ENCODE results near the gene AKT2. TPM values are rescaled to one million over a fixed set of nuclear protein-coding genes. Genes with fewer than 3 reads are reported as not detected.

Gene AKT2
- total RNA-seq, 1 experiment from 2014 or later: 2,376 TPM

DNA sequence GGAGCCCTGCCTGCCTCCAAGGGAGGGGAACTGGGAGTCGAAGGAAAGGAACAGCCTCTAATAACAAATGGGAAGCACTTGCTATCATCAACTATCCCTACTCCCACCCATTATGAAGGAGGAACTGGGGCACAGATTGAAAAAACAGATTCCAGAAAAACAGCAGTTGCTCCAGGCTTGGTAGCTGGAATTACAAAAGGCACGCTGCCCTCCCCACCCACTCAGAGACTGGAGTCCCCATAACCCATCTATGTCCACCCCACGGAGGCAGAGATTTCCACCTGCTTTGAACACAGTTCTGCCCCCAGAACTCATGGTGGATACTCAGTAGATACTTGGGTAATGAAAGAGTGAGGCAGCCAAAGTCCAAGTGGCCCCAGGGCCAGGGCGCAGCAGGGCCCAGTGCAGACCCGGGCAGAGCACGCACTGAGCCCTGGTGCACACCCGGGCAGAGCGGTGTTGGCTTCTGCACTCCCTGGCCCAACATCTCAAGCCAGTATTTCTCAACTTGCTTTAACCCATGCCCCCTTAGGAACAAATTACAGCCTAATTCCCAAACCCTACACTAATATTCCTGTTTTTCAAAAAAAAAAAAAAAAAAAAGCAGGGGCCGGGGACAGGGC lies 39.5 kb downstream of the AKT2 start:
- ATAC-seq: no peak
- Histone ChIP-seq H3K36me3 (ENCODE audit: control insufficient read depth, insufficient read depth, low read length) (peaks cover 18% of the 10 kb centered on the region), H3K4me3 (ENCODE audit: low read depth in 2 of 2, low read length in 2 of 2) (no peak overlapping the region), H3K27ac (ENCODE audit: low read length) (no peak overlapping the region), H3K27me3 (ENCODE audit: control insufficient read depth, insufficient read depth, low read length) (no peaks in the 10 kb centered on the region), H3K4me1 (ENCODE audit: control insufficient read depth, insufficient read depth, low read length) (no peaks in the 10 kb centered on the region), H3K9me3 (ENCODE audit: control insufficient read depth, insufficient read depth, low read depth, low read length) (no peaks in the 10 kb centered on the region)
- ChIA-PET POLR2A (interaction anchor here (0.7 to 0.8 kb wide), 2 partner anchors 14 to 67 kb away, joined by 3 read pairs; no protein-coding TSS in a partner anchor), CTCF (interaction anchor here (0.6 to 2.3 kb wide), 4 partner anchors 9 to 82 kb away, joined by 3 to 11 read pairs (median 4); partner anchors contain the start of gene TTC9B)
- DNase-seq (ENCODE audit: low read depth, low spot score): no peak
- in situ Hi-C loops (cut with HindIII; ENCODE audit: low pct_unique_long_range_greater_than_20kb, low sequenced_read_pairs) (no loop called here), intact Hi-C loops (cut with micrococcal nuclease; ENCODE audit: unreplicated experiment) (no loop called here)
- no TSS peak for BruUV-seq (replicated peaks)
- no peak for TF ChIP-seq POLR2AphosphoS5 (IDR thresholded peaks at IDR 0.05; ENCODE audit: low read depth, low read length)
- TF ChIP-seq, protein P1, sequence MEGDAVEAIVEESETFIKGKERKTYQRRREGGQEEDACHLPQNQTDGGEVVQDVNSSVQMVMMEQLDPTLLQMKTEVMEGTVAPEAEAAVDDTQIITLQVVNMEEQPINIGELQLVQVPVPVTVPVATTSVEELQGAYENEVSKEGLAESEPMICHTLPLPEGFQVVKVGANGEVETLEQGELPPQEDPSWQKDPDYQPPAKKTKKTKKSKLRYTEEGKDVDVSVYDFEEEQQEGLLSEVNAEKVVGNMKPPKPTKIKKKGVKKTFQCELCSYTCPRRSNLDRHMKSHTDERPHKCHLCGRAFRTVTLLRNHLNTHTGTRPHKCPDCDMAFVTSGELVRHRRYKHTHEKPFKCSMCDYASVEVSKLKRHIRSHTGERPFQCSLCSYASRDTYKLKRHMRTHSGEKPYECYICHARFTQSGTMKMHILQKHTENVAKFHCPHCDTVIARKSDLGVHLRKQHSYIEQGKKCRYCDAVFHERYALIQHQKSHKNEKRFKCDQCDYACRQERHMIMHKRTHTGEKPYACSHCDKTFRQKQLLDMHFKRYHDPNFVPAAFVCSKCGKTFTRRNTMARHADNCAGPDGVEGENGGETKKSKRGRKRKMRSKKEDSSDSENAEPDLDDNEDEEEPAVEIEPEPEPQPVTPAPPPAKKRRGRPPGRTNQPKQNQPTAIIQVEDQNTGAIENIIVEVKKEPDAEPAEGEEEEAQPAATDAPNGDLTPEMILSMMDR (IDR thresholded peaks at IDR 0.05): no peak
- TF ChIP-seq, protein P2, sequence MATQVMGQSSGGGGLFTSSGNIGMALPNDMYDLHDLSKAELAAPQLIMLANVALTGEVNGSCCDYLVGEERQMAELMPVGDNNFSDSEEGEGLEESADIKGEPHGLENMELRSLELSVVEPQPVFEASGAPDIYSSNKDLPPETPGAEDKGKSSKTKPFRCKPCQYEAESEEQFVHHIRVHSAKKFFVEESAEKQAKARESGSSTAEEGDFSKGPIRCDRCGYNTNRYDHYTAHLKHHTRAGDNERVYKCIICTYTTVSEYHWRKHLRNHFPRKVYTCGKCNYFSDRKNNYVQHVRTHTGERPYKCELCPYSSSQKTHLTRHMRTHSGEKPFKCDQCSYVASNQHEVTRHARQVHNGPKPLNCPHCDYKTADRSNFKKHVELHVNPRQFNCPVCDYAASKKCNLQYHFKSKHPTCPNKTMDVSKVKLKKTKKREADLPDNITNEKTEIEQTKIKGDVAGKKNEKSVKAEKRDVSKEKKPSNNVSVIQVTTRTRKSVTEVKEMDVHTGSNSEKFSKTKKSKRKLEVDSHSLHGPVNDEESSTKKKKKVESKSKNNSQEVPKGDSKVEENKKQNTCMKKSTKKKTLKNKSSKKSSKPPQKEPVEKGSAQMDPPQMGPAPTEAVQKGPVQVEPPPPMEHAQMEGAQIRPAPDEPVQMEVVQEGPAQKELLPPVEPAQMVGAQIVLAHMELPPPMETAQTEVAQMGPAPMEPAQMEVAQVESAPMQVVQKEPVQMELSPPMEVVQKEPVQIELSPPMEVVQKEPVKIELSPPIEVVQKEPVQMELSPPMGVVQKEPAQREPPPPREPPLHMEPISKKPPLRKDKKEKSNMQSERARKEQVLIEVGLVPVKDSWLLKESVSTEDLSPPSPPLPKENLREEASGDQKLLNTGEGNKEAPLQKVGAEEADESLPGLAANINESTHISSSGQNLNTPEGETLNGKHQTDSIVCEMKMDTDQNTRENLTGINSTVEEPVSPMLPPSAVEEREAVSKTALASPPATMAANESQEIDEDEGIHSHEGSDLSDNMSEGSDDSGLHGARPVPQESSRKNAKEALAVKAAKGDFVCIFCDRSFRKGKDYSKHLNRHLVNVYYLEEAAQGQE (IDR thresholded peaks at IDR 0.05; ENCODE audit: insufficient read depth in 1 of 2, low read depth in 2 of 2, low read length in 1 of 2): no peak
- no peak for TF ChIP-seq SIN3A (IDR thresholded peaks at IDR 0.05; ENCODE audit: borderline replicate concordance, insufficient read depth, low read depth, low read length)
- TF ChIP-seq TCF7L2 (IDR thresholded peaks at IDR 0.05; ENCODE audit: low read depth, low read length): no peak

DNA sequence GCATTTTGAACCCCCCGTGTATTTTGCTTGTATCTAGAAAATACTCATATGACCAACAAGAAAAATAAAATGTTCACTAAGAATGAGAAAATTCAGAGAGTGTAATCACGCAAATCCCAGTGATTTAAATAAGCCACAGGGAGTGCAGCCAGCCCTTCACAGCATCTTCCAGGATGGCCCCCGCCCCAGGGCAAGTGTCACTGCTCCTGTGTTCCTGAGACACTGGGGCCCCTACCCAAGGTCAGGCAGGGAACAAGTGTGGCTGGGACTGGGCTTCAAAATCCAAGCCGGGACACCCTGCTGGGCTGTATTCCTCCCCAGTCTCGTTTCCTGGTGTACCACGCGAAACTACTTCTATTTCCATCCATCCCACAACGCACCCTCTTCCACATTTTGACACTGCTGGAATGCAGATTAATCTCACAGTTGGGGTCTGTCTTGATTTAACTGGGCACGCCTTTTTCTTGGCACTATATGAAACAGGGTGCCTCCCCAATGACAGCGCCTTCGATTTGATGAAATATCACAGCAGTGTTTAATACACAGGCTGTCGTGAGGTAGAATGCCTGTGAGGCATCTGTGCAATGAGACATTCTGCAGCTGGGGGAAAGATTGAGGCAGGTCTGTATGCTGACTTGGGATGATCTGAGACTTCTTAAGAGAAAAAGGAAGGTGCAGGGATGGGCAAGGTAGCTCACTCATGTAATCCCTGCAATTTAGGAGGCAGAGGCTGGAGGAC lies 40.4 kb downstream of the AKT2 start:
- Histone ChIP-seq H3K27me3 (ENCODE audit: control insufficient read depth, insufficient read depth, low read length) (no peaks in the 10 kb centered on the region), H3K36me3 (ENCODE audit: control insufficient read depth, insufficient read depth, low read length) (peaks cover 26% of the 10 kb centered on the region), H3K4me3 (ENCODE audit: low read depth in 2 of 2, low read length in 2 of 2) (no peak overlapping the region), H3K27ac (ENCODE audit: low read length) (no peak overlapping the region), H3K9me3 (ENCODE audit: control insufficient read depth, insufficient read depth, low read depth, low read length) (no peaks in the 10 kb centered on the region), H3K4me1 (ENCODE audit: control insufficient read depth, insufficient read depth, low read length) (no peaks in the 10 kb centered on the region)
- DNase-seq (ENCODE audit: low read depth, low spot score): no peak
- in situ Hi-C loops (cut with HindIII; ENCODE audit: low pct_unique_long_range_greater_than_20kb, low sequenced_read_pairs): no loop called here
- TF ChIP-seq, protein P2 (IDR thresholded peaks at IDR 0.05; ENCODE audit: insufficient read depth in 1 of 2, low read depth in 2 of 2, low read length in 1 of 2): no peak
- no peak for TF ChIP-seq POLR2AphosphoS5 (IDR thresholded peaks at IDR 0.05; ENCODE audit: low read depth, low read length)
- TF ChIP-seq, protein P1 (IDR thresholded peaks at IDR 0.05): no peak
- TF ChIP-seq TCF7L2 (IDR thresholded peaks at IDR 0.05; ENCODE audit: low read depth, low read length): no peak
- TF ChIP-seq SIN3A (IDR thresholded peaks at IDR 0.05; ENCODE audit: borderline replicate concordance, insufficient read depth, low read depth, low read length): no peak
- ChIA-PET CTCF (interaction anchor here (1.2 to 1.8 kb wide), 3 partner anchors 27 to 105 kb away, joined by 3 to 11 read pairs (median 7); partner anchors contain the start of gene TTC9B), POLR2A (interaction anchor here (0.6 kb wide), 1 partner anchor 209 kb away, joined by 3 read pairs; no protein-coding TSS in a partner anchor)
- no TSS peak for BruUV-seq (replicated peaks)
- intact Hi-C loops (cut with micrococcal nuclease; ENCODE audit: unreplicated experiment): no loop called here
- no peak for ATAC-seq

Data from Panc1 (cell line).